PFSK-1 (cell line): ENCODE data around the gene LIN7A.

Source experiments
- FOXP2 ChIP-seq: optimal IDR thresholded peaks from 2 replicates; pipeline ENCODE3; 2011; ENCODE audit warnings: borderline replicate concordance, control low read depth, inconsistent platforms; ENCODE audit not compliant: insufficient read depth; ENCODE audit errors: extremely low read length, extremely low read depth
- POLR2AphosphoS5 ChIP-seq: IDR thresholded peaks from 2 replicates; pipeline ENCODE4 v1.6.1; 2012; ENCODE audit warnings: low read depth, mild to moderate bottlenecking, control low read depth, low read length, moderate library complexity

DNA sequence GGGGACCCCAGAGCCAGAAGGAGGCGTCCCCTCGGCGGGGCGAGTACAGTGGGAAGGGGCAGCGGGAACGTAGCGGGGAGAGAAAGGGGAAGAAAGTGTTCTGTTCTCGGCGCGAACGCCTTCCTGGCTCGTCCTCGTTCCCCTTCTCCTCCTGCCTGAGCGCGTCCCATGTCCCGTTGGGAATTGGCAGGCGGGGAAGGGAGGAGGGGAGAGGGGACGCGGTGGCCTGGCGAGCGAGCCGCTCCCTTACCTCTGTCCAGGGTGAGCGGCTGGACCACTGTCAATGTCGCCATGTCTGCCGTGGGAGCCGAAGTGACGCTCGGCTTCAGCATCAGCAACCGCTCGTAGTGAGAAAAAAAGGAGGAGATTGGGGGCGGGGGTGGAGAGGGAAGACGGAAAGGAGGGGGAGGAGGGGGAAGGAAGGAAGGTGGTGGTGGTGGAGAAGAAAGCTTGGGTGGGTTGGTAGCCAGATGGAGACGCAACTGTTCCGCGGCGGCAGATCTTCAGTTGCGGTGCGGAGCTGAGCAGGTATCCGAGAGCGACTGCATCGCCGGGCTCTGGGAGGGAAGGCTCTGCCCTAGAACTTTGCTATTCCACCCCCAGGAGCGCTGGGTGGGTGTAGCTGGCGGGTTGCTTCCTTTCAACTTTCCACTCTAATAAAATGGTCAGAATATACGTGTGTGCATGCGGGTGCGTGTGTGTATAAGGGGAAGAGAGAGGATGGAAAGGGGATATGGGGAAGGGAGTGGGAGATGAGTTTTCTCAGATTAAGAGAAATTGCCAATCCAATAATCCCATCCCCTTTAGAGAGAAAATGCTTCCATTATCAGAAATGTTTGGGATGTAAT is at the start of gene LIN7A:
- TF ChIP-seq FOXP2 (no peak), POLR2AphosphoS5 (no peak)
